Measurements from ENCODE around the gene TMEM131. TPM values are rescaled to one million over a fixed set of nuclear protein-coding genes. Genes with fewer than 3 reads are reported as not detected.

The TMEM131 gene
- total RNA-seq, 1 donor from 2014 or later: 31.7 TPM

DNA sequence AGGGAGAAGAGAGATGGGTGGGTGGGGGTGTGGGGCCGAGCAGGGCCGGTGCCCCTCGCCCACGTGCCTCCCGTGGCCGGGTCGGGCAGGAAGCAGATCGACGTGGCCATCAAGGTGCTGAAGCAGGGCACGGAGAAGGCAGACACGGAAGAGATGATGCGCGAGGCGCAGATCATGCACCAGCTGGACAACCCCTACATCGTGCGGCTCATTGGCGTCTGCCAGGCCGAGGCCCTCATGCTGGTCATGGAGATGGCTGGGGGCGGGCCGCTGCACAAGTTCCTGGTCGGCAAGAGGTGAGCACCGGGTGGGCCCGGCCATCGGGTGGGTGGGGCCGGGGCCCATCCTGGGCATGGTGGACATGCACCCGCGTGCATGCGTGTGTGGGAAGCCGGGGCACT, 260.6 kb downstream of the TMEM131 start:
- Mint-ChIP-seq H3K4me1 (ENCODE audit: unreplicated experiment) (no peaks in the 10 kb centered on the region), H3K4me3 (ENCODE audit: unreplicated experiment) (no peak overlapping the region), H3K27me3 (ENCODE audit: unreplicated experiment) (peaks cover 11% of the 10 kb centered on the region), H3K36me3 (ENCODE audit: low read depth, unreplicated experiment) (peaks cover 33% of the 10 kb centered on the region), H3K27ac (ENCODE audit: unreplicated experiment) (no peak overlapping the region), H3K9me3 (ENCODE audit: unreplicated experiment) (no peaks in the 10 kb centered on the region)
- TF ChIP-seq, protein P1, sequence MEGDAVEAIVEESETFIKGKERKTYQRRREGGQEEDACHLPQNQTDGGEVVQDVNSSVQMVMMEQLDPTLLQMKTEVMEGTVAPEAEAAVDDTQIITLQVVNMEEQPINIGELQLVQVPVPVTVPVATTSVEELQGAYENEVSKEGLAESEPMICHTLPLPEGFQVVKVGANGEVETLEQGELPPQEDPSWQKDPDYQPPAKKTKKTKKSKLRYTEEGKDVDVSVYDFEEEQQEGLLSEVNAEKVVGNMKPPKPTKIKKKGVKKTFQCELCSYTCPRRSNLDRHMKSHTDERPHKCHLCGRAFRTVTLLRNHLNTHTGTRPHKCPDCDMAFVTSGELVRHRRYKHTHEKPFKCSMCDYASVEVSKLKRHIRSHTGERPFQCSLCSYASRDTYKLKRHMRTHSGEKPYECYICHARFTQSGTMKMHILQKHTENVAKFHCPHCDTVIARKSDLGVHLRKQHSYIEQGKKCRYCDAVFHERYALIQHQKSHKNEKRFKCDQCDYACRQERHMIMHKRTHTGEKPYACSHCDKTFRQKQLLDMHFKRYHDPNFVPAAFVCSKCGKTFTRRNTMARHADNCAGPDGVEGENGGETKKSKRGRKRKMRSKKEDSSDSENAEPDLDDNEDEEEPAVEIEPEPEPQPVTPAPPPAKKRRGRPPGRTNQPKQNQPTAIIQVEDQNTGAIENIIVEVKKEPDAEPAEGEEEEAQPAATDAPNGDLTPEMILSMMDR (IDR thresholded peaks at IDR 0.05; ENCODE audit: unreplicated experiment): no peak
- no peak for DNase-seq (ENCODE audit: low spot score)

DNA sequence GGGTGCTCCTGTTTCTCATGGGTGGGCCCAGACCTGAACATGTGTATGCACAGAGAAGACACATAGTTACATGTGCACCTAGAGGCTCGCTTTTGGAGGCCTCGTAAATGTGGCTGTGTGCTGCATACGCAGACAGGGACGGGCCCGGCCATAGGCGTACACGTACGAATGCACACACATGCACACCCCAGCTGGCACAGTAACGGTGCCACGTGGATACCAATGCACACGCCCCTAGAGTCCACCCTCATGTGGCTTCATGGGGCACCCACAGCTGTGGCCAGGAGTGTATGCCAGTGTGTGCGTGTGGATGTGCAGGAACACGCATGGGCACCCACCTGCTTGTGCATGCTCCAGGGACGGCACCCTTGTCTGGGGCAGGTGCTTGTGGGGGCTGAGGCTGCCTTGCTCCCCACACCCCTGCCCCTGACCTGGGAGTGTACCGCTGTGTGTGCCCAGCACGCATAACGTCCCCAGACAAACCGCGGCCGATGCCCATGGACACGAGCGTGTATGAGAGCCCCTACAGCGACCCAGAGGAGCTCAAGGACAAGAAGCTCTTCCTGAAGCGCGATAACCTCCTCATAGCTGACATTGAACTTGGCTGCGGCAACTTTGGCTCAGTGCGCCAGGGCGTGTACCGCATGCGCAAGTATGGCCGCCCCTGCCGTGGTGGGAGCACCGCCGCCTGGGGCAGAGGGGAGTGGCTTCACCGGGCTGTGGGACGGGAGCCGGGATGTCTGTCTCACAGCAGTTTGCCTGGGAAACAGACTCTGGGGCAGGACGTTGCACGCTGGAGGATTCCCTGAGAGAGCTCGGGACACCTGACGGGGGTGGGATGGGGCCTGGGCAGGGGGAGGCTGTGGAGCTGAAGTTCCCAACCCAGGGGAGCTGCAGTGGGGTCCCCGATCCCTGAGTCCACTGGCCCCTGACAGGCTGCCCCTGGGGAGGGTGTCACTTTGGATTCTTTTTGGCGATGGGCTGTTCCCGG, 261.4 kb downstream of the TMEM131 start:
- no peak overlapping the region for H3K27ac Mint-ChIP-seq (ENCODE audit: unreplicated experiment)
- H3K9me3 Mint-ChIP-seq (ENCODE audit: unreplicated experiment): no peaks in the 10 kb centered on the region
- DNase-seq (ENCODE audit: low spot score): no peak
- no peak overlapping the region for H3K4me3 Mint-ChIP-seq (ENCODE audit: unreplicated experiment)
- TF ChIP-seq, protein P1 (IDR thresholded peaks at IDR 0.05; ENCODE audit: unreplicated experiment): no peak
- peaks cover 11% of the 10 kb centered on the region for H3K27me3 Mint-ChIP-seq (ENCODE audit: unreplicated experiment)
- no peaks in the 10 kb centered on the region for H3K4me1 Mint-ChIP-seq (ENCODE audit: unreplicated experiment)
- peaks cover 34% of the 10 kb centered on the region for H3K36me3 Mint-ChIP-seq (ENCODE audit: low read depth, unreplicated experiment)

DNA sequence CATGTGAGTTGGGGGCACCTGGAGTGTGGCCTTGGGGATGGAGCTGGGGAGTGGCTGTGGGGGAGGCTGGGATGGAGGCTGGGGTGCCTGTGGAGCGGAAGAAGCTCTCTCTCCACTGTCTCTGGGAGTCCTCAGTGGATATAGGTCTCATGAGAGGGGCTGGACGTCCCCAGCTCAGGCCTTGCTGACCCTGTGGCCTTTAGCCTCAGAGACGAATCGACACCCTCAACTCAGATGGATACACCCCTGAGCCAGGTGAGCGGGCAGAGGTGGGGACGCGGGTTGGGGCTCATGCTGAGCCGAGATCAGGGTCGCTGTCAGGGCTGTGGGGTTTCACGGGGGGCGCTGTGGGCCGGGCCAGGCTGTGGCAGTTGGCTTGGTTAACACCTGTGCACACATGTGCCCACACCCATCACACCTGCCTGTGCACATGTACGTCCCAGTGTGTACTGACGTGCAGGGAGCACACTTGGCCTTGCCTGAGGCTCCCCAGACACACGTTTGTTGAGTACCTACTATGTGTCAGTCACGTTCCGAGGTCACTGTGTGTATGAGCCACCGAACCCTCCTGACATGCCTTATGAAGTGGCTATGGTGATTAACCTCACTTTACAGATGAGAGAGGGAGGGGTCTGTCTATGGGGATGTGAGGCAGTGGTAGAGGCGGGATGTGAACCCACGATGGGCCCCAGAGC, 262.3 kb downstream of the TMEM131 start:
- TF ChIP-seq, protein P1 (IDR thresholded peaks at IDR 0.05; ENCODE audit: unreplicated experiment): no peak
- no peak for DNase-seq (ENCODE audit: low spot score)
- Mint-ChIP-seq H3K27ac (ENCODE audit: unreplicated experiment) (no peak overlapping the region), H3K27me3 (ENCODE audit: unreplicated experiment) (peaks cover 12% of the 10 kb centered on the region), H3K4me1 (ENCODE audit: unreplicated experiment) (no peaks in the 10 kb centered on the region), H3K4me3 (ENCODE audit: unreplicated experiment) (no peak overlapping the region), H3K36me3 (ENCODE audit: low read depth, unreplicated experiment) (peaks cover 28% of the 10 kb centered on the region), H3K9me3 (ENCODE audit: unreplicated experiment) (no peaks in the 10 kb centered on the region)

DNA sequence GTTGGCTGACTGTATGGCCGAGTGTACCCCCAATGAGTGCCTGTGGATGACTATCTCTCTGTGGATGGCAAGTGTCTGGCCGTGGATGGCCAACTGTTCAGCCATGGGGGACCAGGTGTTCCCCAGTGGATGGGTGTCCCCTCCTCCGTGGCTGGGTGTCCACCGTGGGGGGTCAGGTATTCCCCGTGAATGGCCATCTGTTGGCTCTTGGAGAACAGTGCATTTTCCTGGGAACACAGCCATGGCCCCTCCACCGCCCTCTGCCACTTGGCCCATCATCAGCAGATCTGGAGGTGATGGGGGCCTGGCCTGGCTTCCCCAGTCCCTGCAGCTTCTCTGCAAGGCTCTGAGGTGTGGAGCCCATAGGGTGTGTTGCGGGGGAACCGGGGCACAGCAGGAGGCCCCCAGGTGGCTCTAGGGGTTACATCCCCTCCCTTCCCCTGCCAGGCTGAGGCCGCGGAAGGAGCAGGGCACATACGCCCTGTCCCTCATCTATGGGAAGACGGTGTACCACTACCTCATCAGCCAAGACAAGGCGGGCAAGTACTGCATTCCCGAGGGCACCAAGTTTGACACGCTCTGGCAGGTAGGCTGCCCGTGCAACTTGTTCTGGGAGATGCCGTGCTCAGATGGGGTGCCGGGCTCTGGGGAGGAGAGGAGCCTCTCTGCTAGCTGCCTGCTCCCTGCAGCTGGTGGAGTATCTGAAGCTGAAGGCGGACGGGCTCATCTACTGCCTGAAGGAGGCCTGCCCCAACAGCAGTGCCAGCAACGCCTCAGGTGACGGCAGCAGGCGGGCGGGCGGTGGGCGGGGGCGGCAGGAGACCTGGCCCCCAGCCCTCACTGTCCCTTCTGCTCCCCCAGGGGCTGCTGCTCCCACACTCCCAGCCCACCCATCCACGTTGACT, 263.1 kb downstream of the TMEM131 start:
- peaks cover under 1% of the 10 kb centered on the region for H3K4me1 Mint-ChIP-seq (ENCODE audit: unreplicated experiment)

More for the DNA sequence above, 263.1 kb downstream of the TMEM131 start:
- H3K27ac Mint-ChIP-seq (ENCODE audit: unreplicated experiment): no peak overlapping the region
- peaks cover 31% of the 10 kb centered on the region for H3K36me3 Mint-ChIP-seq (ENCODE audit: low read depth, unreplicated experiment)
- peaks cover 9% of the 10 kb centered on the region for H3K27me3 Mint-ChIP-seq (ENCODE audit: unreplicated experiment)
- DNase-seq (ENCODE audit: low spot score): no peak
- no peaks in the 10 kb centered on the region for H3K9me3 Mint-ChIP-seq (ENCODE audit: unreplicated experiment)
- TF ChIP-seq, protein P1 (IDR thresholded peaks at IDR 0.05; ENCODE audit: unreplicated experiment): no peak
- no peak overlapping the region for H3K4me3 Mint-ChIP-seq (ENCODE audit: unreplicated experiment)
